ENCODE data around the gene OVOL2. TPM values are rescaled to one million over a fixed set of nuclear protein-coding genes. Genes with fewer than 3 reads are reported as not detected.

Gene OVOL2
- total and polyA plus RNA-seq, 4 donors, result 2.7 to 11.2 (median 7.2) TPM

- Histone ChIP-seq H3K9ac (ENCODE audit: insufficient read depth in 1 of 2, low read length in 2 of 2) (no peak overlapping the region), H3K4me1 (ENCODE audit: control insufficient read depth in 5 of 5, insufficient read depth in 5 of 5, low read length in 5 of 5) (peaks cover 0 to 20% (median 7%) of the 10 kb centered on the region in 5 donors), H3K27me3 (ENCODE audit: control insufficient read depth in 3 of 3, insufficient read depth in 3 of 3, low read length in 2 of 3) (no peaks in the 10 kb centered on the region), H3K4me3 (no peak overlapping the region), H3K9me3 (ENCODE audit: control insufficient read depth in 4 of 4, insufficient read depth in 3 of 4, low read length in 3 of 4) (no peaks in the 10 kb centered on the region), H3K27ac (ENCODE audit: low read depth in 1 of 2, low read length in 1 of 2) (no peak overlapping the region), H3K36me3 (ENCODE audit: control insufficient read depth in 4 of 4, insufficient read depth in 4 of 4, low read length in 4 of 4) (no peaks in the 10 kb centered on the region)
- DNase-seq (peak in 2 of 3 donors; percentile 33 to 47), ATAC-seq (ENCODE audit: insufficient read depth, low FRiP score) (no peak)
- TF ChIP-seq, protein P1, sequence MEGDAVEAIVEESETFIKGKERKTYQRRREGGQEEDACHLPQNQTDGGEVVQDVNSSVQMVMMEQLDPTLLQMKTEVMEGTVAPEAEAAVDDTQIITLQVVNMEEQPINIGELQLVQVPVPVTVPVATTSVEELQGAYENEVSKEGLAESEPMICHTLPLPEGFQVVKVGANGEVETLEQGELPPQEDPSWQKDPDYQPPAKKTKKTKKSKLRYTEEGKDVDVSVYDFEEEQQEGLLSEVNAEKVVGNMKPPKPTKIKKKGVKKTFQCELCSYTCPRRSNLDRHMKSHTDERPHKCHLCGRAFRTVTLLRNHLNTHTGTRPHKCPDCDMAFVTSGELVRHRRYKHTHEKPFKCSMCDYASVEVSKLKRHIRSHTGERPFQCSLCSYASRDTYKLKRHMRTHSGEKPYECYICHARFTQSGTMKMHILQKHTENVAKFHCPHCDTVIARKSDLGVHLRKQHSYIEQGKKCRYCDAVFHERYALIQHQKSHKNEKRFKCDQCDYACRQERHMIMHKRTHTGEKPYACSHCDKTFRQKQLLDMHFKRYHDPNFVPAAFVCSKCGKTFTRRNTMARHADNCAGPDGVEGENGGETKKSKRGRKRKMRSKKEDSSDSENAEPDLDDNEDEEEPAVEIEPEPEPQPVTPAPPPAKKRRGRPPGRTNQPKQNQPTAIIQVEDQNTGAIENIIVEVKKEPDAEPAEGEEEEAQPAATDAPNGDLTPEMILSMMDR (IDR thresholded peaks at IDR 0.05; ENCODE audit: control extremely low read depth, extremely low read depth), result no peak
- WGBS, 2 donors, result 58 to 69% methylated on average over 6 of the region's 6 CpGs
Measured at GRCh38 chr20:18005990-18006364, 51.7 kb downstream of the OVOL2 start.

- no peak overlapping the region for H3K4me3 ChIP-seq
- DNase-seq, result peak in 2 of 3 donors; percentile 37 to 44
- H3K27me3 ChIP-seq (ENCODE audit: control insufficient read depth in 3 of 3, insufficient read depth in 3 of 3, low read length in 2 of 3), result no peaks in the 10 kb centered on the region
- H3K4me1 ChIP-seq (ENCODE audit: control insufficient read depth in 5 of 5, insufficient read depth in 5 of 5, low read length in 5 of 5), result peaks cover 0 to 20% (median 7%) of the 10 kb centered on the region in 5 donors
- no peaks in the 10 kb centered on the region for H3K36me3 ChIP-seq (ENCODE audit: control insufficient read depth in 4 of 4, insufficient read depth in 4 of 4, low read length in 4 of 4)
- no peaks in the 10 kb centered on the region for H3K9me3 ChIP-seq (ENCODE audit: control insufficient read depth in 4 of 4, insufficient read depth in 3 of 4, low read length in 3 of 4)
- ATAC-seq (ENCODE audit: insufficient read depth, low FRiP score), result no peak
- TF ChIP-seq, protein P1 (IDR thresholded peaks at IDR 0.05; ENCODE audit: control extremely low read depth, extremely low read depth), result no peak
- 71 to 82% methylated on average over 21 of the region's 21 CpGs for WGBS, 2 donors
- no peak overlapping the region for H3K9ac ChIP-seq (ENCODE audit: insufficient read depth in 1 of 2, low read length in 2 of 2)
- peak overlapping the region in 1 of 2 donors; percentile 8 for H3K27ac ChIP-seq (ENCODE audit: low read depth in 1 of 2, low read length in 1 of 2)
Measured at GRCh38 chr20:18005170-18005989, 52.3 kb downstream of the OVOL2 start.

GRCh38 chr20:18004384-18005031, 53.2 kb downstream of the OVOL2 start:
- 71 to 72% methylated on average over 8 of the region's 8 CpGs for WGBS, 2 donors
- ATAC-seq (ENCODE audit: insufficient read depth, low FRiP score) (no peak), DNase-seq (peak; percentile 53 to 78 (median 72))
- no peaks in the 10 kb centered on the region for H3K36me3 ChIP-seq (ENCODE audit: control insufficient read depth in 4 of 4, insufficient read depth in 4 of 4, low read length in 4 of 4)
- H3K9me3 ChIP-seq (ENCODE audit: control insufficient read depth in 4 of 4, insufficient read depth in 3 of 4, low read length in 3 of 4), result no peaks in the 10 kb centered on the region
- no peaks in the 10 kb centered on the region for H3K27me3 ChIP-seq (ENCODE audit: control insufficient read depth in 3 of 3, insufficient read depth in 3 of 3, low read length in 2 of 3)
- no peak overlapping the region for H3K27ac ChIP-seq (ENCODE audit: low read depth in 1 of 2, low read length in 1 of 2)
- H3K4me3 ChIP-seq, result no peak overlapping the region
- no peak overlapping the region for H3K9ac ChIP-seq (ENCODE audit: insufficient read depth in 1 of 2, low read length in 2 of 2)
- peaks cover 0 to 20% (median 7%) of the 10 kb centered on the region in 5 donors for H3K4me1 ChIP-seq (ENCODE audit: control insufficient read depth in 5 of 5, insufficient read depth in 5 of 5, low read length in 5 of 5)
- TF ChIP-seq, protein P1 (IDR thresholded peaks at IDR 0.05; ENCODE audit: control extremely low read depth, extremely low read depth), result no peak
